Activated T-cell treated with anti-CD3 and anti-CD28 coated beads for 24 hours (primary cell): ENCODE results near the gene THAP11.
"Not testable (repeated sequence)": the region's sequence is repeated elsewhere in the genome, so short reads cannot be mapped to it uniquely, and the experiment has no call there.

Source experiments
- DNase-seq: peaks from one replicate; pipeline ENCODE4 v3.0.0-alpha.2; 2020; ENCODE audit warnings: low read depth

The THAP11 gene

DNA sequence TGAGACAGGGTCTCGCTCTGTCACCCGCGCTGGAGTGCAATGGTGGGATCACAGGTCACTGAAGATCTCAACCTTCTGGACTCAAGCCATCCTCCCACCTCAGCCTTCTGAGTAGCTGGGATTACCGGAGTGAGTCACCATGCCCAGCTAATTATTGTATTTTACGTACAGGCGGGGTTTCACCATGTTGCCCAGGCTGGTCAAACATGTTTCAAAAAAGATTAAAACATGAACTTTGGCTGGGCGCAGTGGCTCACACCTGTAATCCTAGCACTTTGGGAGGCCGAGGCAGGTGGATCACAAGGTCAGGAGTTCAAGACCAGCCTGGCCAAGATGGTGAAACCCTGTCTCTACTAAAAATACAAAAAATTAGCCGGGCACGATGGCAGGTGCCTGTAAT lies 4.9 kb upstream of the THAP11 start:
- not testable (repeated sequence) for DNase-seq

GRCh38 chr16:67837811-67838210 lies 4.3 kb upstream of the THAP11 start:
- DNase-seq, result no peak

DNA sequence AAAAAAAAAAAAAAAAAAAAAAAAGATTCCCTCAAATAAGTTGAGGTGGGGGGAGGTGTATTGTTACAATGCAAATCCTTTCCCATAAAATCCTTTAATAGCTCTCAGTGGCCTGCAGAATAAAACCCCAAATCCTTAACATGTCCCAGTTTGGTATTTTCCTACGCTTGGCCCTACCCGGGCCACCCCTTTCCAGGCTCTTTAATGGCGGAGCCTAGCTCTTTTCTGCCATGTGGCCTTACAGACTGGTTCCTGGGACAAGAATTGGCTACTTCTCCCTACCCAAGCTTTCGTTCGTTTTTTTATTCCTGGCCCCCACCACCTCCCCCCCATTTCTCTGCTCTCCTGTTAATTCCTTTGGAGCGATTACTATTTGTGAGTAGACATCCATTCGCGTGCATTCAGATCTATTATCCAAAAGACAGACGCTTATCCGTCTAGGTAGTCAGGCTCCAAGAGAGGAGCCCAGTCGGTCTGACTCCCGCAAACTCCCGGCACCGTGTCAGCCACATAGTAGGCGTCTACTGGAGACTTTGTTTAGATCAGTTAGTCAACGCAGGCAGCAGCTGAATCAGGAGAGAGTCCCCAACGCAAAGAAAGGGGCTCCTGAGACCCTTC lies 813 bp upstream of the THAP11 start:
- no peak for DNase-seq

DNA sequence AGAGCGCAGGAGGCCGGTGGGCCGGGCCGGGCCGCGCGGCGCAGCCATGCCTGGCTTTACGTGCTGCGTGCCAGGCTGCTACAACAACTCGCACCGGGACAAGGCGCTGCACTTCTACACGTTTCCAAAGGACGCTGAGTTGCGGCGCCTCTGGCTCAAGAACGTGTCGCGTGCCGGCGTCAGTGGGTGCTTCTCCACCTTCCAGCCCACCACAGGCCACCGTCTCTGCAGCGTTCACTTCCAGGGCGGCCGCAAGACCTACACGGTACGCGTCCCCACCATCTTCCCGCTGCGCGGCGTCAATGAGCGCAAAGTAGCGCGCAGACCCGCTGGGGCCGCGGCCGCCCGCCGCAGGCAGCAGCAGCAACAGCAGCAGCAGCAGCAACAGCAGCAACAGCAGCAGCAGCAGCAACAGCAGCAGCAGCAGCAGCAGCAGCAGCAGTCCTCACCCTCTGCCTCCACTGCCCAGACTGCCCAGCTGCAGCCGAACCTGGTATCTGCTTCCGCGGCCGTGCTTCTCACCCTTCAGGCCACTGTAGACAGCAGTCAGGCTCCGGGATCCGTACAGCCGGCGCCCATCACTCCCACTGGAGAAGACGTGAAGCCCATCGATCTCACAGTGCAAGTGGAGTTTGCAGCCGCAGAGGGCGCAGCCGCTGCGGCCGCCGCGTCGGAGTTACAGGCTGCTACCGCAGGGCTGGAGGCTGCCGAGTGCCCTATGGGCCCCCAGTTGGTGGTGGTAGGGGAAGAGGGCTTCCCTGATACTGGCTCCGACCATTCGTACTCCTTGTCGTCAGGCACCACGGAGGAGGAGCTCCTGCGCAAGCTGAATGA lies 606 bp downstream of the THAP11 start:
- DNase-seq, result peak; percentile 48

DNA sequence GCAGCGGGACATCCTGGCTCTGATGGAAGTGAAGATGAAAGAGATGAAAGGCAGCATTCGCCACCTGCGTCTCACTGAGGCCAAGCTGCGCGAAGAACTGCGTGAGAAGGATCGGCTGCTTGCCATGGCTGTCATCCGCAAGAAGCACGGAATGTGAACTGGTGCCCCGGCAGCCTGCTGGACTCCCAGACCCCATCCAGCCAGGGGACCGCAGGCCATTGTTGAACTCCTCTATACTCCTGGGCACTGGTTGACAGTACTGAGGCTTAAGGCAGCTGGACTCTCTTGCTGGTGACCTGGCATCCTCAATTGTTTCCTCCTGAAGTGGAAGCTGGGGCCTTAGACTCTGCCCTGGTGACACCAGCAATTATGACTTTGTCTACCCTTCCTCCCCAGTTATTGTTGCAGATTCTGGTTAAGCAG lies 1.2 kb downstream of the THAP11 start:
- DNase-seq, result no peak

DNA sequence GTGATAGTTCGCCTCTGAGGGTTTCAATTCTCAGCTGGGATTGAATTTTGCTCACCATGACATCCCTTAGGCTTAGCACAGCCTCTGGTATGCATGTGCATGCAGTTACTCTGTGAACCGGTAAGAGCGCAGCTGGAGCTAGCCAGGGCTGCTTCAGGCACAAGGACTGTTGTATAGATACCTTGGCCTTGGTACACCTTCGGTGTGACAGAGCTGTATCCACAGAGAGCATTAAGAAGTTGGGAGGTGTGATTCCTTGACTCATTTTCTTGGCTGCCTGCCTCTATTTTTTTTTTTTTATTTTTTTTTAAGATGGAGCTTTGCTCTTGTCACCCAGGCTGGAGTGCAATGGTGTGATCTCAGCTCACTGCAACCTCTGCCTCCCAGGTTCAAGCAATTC lies 2.4 kb downstream of the THAP11 start:
- DNase-seq, result no peak

- no peak for DNase-seq
Observed at GRCh38 chr16:67845291-67846062, 3.4 kb downstream of the THAP11 start.

GRCh38 chr16:67846063-67846319 lies 3.9 kb downstream of the THAP11 start:
- no peak for DNase-seq

GRCh38 chr16:67846320-67847063 lies 4.4 kb downstream of the THAP11 start, which contains the start of gene NUTF2:
NUTF2 (plus strand) TSS chr16:67846933; CDS start chr16:67865131, 18,198 bp downstream.
- peak; percentile 94 for DNase-seq

GRCh38 chr16:67847064-67847861 lies 5.1 kb downstream of the THAP11 start, which contains the start of gene CENPT:
CENPT (minus strand) TSS chr16:67847693; CDS start chr16:67833859, 13,834 bp downstream.
- no peak for DNase-seq

DNA sequence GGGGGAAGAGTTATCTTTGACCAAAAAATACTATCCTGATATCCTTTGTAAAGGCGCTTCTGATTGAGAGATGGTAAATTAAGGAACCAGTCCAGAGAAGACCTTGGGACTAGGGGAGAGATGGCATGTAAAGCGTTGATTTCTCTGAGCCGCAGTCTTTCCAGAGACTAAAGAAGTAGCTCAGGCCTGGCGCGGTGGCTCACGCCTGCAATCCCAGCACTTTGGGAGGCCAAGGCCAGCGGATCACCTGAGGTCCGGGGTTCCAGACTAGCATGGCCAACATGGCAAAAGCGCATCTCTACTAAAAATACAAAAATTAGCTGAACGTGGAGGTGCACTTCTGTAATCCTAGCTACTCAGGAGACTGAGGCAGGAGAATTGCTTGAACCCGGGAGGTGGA lies 6.0 kb downstream of the THAP11 start:
- no peak for DNase-seq

DNA sequence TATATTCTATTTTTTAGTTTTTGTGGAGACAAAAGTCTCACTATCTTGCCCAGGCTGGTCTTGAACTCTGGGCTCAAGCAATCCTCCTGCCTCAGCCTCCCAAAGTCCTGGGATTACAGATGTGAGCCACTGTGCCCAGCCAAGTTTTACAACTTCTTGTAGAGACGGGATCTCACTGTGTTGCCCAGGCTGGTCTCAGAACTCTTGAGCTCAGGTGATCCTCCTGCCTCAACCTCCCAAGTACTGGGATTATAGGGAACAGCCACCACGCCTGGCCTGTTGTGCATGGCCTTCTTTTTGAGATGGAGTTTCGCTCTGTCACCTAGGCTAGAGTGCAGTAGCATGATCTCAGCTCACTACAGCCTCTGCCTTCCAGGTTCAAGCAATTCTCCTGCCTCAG lies 11.6 kb downstream of the THAP11 start:
- DNase-seq, result no peak

GRCh38 chr16:67855789-67856188 lies 13.7 kb downstream of the THAP11 start:
- no peak for DNase-seq

GRCh38 chr16:67856927-67857546 lies 14.9 kb downstream of the THAP11 start:
- DNase-seq, result no peak

DNA sequence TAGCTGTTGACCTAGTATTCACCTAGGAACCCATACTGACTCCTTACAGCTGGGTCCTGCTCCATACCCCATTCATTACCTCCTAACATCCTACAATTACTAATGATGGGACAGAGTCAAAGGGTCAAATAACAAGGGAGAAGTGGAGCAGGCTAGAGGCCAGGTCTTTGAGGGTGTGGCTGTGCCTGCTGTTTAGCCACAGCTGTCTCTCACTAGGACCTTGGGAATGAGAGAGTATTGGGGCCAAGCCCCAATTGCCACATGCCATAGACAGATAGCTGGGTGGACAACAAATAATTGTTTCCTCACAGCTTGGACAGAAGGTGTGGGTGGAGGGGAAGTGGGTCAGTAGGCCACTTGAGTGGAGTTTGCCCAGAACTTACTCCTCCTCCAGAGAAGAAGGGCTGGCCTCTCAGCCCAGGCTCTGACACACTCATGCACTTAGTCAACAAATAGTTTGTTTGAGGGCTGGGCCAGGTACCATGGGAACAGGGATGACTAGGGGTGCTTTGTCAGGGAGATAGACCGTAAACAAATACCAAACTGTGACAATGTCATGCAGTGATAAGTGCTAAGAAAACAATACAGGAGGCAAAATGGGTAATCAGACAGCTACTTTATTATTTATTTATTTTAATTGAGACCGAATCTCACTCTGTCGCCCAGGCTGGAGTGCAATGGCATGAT lies 15.6 kb downstream of the THAP11 start:
- DNase-seq, result no peak

DNA sequence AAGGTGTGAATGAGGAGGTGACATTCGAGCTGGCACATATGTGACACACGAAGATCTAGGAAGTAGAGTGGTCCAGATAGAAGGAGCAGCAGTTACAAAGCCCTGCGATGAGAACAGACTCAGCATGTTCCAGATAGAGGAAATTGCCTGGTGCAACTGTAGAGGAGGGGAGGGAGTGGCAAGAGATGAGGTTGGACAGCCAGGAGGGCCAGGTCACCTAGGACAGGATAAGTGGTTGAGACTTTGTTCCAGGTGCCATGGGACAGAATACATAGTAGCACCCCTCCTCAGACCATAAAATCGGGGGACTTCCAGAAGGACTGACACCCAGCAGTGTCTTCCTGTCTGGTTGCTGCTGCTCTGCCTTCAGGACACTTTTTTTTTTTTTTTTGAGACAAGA lies 16.4 kb downstream of the THAP11 start:
- no peak for DNase-seq

GRCh38 chr16:67860589-67861398 lies 18.7 kb downstream of the THAP11 start:
- DNase-seq, result no peak

DNA sequence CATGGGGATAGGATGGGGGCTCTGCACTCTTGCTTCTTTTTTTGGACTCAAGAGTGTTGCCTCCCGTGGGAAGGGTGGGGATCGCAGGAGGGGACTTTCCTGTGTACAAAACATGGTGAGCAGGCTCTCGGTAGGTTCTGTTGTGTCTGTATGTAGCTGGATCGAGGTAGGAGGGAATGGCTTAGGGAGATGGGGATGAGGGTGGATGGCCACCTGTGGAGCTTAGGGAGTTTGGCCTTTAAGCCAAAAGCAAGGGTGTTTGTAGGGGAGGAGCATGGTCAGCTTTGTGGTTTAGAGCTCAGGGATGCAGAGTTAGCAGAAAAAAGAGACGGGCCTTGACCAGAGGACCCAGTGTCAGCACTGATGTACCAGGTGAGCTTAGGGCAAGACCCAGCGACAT lies 19.8 kb downstream of the THAP11 start:
- no peak for DNase-seq
